Middle frontal gyrus (tissue), 1 donor: ENCODE results near the gene PMP22.
"Not testable (repeated sequence)": the region's sequence is repeated elsewhere in the genome, so short reads cannot be mapped to it uniquely, and the experiment has no call there.

Experiments used
- DNase-seq: peaks from one replicate; pipeline ENCODE4 v3.0.0-alpha.2; 2015; ENCODE audit warnings: low spot score; ENCODE audit errors: extremely low spot score

PMP22 gene

GRCh38 chr17:15256689-15257088 lies 8.4 kb downstream of the PMP22 start:
- DNase-seq: no peak

GRCh38 chr17:15255713-15256454 lies 9.2 kb downstream of the PMP22 start:
- no peak for DNase-seq

GRCh38 chr17:15250135-15250860 lies 14.8 kb downstream of the PMP22 start:
- no peak for DNase-seq

GRCh38 chr17:15249487-15249886 lies 15.6 kb downstream of the PMP22 start:
- no peak for DNase-seq

- no peak for DNase-seq
These were observed 17.1 kb downstream of the PMP22 start for GRCh38 chr17:15247891-15248529.

GRCh38 chr17:15245054-15245453 lies 20.1 kb downstream of the PMP22 start:
- no peak for DNase-seq

- no peak for DNase-seq
These were observed 24.5 kb downstream of the PMP22 start for GRCh38 chr17:15240644-15241043.

GRCh38 chr17:15239491-15239890 lies 25.6 kb downstream of the PMP22 start:
- DNase-seq: no peak

- DNase-seq: no peak
These were observed 26.3 kb downstream of the PMP22 start for GRCh38 chr17:15238676-15239422.

- no peak for DNase-seq
These were observed 27.1 kb downstream of the PMP22 start for GRCh38 chr17:15238057-15238456.

- no peak for DNase-seq
These were observed 28.1 kb downstream of the PMP22 start for GRCh38 chr17:15237106-15237425.

GRCh38 chr17:15236281-15237105 lies 28.6 kb downstream of the PMP22 start:
- DNase-seq: no peak

- no peak for DNase-seq
These were observed 31.2 kb downstream of the PMP22 start for GRCh38 chr17:15233971-15234370.

- no peak for DNase-seq
These were observed 31.9 kb downstream of the PMP22 start for GRCh38 chr17:15233022-15233805.

GRCh38 chr17:15232517-15232915 lies 32.6 kb downstream of the PMP22 start:
- DNase-seq: no peak

GRCh38 chr17:15231851-15232516 lies 33.1 kb downstream of the PMP22 start:
- peak; percentile 79 for DNase-seq

- no peak for DNase-seq
These were observed 34.3 kb downstream of the PMP22 start for GRCh38 chr17:15230866-15231265.

GRCh38 chr17:15221827-15222226 lies 43.3 kb downstream of the PMP22 start:
- not testable (repeated sequence) for DNase-seq

GRCh38 chr17:15220785-15221184 lies 44.3 kb downstream of the PMP22 start:
- no peak for DNase-seq

- no peak for DNase-seq
These were observed 48.6 kb downstream of the PMP22 start for GRCh38 chr17:15216481-15216880.
